GM21515 (cell line): Measurements from ENCODE around the gene BCR.
"Not testable (repeated sequence)": the region's sequence is repeated elsewhere in the genome, so short reads cannot be mapped to it uniquely, and the experiment has no call there.

ENCODE experiments used
- ATAC-seq: cut with Tn5 transposase; IDR thresholded peaks from one replicate; pipeline ENCODE4 v1.9.1; 2021; ENCODE audit not compliant: unreplicated experiment

The BCR gene

GRCh38 chr22:23285734-23286133 lies 105.4 kb downstream of the BCR start:
- no peak for ATAC-seq

GRCh38 chr22:23286296-23286695 lies 106.0 kb downstream of the BCR start:
- no peak for ATAC-seq

GRCh38 chr22:23287136-23288095 lies 107.1 kb downstream of the BCR start:
- ATAC-seq = no peak

DNA sequence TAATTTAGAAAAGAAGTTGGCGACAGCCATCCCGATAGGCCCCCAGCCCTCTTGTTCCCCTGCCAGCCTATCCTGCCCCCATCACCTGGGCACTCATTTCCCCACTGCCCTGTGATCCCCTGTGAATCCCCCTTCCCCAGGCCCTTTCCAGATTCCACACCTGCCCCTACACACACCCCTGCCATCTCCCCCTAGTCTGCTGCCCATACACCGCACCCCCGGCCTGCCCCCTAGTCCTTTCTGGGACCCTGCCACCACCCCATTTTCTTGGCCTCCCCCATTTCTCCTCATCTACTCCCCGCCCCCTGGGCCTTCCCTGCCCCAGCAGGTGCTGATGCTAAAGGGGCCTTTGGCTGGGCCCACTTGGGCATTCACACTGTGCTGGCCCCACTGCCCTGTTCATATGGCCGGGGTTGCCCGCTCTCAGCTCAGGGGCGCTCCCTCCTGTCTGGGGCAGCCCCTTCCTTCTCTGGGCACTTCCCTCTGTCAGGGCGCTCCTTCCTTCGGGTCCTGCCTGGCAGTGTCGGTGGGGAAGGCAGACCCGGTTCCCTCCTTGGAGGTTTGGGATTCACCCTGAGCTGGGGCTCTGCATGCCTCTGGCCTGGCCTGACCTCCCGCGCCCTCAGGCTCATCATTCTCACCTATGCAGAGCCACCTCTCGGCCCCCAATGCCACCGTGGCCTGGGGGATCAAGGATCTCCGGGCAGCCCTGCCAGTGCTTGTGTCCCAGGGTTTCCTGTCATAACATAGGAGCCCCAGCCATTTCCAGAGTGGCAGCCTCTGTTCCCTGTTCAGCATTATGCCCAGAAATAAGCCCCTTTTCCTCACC lies 108.2 kb downstream of the BCR start:
- no peak for ATAC-seq

DNA sequence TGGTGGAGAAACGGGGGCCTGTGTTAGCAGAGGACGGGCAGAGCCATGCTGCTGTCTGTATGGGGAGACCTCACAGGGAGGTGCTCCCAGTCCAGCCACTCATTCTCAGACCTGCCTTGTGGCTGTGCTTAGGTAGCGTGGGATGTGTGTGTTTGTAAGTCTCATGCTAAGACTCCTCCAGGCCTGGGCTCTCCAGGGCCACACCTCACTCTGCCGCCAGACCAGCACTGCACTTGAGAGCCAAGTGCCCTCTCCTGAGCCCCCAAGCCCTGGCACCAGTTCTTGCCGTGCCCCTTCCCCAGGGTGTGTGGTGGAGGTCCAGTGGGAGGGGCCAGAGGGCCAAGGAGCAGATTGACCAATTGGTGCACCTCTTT lies 108.8 kb downstream of the BCR start:
- ATAC-seq = no peak

DNA sequence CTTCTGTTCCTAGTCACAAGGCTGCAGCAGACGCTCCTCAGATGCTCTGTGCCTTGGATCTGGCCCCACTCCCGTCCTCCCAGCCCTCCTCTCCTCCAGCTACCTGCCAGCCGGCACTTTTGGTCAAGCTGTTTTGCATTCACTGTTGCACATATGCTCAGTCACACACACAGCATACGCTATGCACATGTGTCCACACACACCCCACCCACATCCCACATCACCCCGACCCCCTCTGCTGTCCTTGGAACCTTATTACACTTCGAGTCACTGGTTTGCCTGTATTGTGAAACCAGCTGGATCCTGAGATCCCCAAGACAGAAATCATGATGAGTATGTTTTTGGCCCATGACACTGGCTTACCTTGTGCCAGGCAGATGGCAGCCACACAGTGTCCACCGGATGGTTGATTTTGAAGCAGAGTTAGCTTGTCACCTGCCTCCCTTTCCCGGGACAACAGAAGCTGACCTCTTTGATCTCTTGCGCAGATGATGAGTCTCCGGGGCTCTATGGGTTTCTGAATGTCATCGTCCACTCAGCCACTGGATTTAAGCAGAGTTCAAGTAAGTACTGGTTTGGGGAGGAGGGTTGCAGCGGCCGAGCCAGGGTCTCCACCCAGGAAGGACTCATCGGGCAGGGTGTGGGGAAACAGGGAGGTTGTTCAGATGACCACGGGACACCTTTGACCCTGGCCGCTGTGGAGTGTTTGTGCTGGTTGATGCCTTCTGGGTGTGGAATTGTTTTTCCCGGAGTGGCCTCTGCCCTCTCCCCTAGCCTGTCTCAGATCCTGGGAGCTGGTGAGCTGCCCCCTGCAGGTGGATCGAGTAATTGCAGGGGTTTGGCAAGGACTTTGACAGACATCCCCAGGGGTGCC lies 109.8 kb downstream of the BCR start:
- ATAC-seq = no peak

DNA sequence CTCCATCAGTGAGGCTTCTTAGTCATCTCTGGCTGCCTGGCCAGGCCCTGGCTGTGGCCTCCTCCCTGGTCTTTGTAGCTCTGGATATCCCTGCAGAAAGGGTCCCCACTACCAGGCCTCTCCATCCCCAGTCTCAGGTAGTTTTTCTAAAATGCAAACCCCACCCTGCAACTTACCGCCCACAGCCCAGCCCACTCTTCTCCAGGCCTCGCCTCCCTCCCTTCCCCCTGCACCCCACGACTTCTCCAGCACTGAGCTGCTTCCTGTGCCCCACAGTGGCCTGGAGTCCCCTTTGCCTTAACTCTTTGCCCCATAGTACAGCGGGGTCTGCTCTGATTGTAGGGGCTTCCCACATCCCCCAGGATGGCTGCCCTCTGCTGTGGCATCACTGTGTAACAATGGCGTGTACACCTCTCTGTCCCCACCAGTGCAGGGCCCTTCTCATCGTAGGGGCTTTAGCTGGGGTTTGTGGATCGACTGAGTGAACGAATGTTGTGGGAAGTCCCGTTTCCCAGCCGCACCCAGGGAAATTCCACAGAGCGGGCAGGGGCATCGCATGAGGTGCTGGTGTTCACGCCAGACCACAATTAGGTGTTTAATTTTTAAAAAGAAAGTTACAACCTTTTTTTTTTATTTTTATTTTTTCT lies 111.6 kb downstream of the BCR start:
- ATAC-seq = no peak

- ATAC-seq = no peak
Measured at GRCh38 chr22:23292453-23293350, 112.4 kb downstream of the BCR start.

- no peak for ATAC-seq
Measured at GRCh38 chr22:23293720-23294119, 113.4 kb downstream of the BCR start.

DNA sequence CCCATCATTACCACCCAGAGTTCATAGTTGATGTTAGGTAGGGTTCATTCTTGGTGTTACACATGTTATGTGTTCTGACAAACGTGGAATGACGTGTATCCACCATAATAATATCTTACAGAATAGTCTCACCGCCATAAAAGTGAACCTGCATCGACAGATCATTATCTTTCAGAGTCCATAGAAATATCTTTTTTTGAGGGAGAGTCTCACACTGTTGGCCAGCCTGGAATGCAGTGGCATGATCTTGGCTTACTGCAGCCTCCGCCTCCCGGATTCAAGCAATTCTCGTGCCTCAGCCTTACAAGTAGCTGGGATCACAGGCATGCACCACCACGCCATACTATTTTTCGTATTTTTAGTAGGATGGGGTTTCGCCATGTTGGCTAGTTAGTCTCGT lies 113.9 kb downstream of the BCR start:
- no peak for ATAC-seq

DNA sequence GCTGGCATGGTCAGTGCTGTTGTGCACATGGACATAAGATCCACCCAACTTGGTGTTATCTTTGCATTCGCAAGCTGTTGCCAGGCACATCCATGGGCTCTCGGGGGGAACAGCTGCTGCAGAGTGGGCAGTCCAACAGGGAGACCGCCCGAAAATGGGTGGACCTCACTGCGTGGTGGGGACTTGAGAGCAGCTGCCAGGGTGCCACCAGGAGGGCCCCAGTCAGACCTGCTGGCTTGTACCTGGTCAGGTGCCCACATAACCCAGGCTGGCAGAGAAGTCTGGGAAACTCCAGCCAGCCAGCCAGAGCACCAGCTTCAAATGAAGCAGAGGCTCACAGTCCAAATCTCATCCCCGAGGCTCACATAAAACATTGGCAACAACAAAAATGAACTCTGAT lies 120.2 kb downstream of the BCR start:
- no peak for ATAC-seq

DNA sequence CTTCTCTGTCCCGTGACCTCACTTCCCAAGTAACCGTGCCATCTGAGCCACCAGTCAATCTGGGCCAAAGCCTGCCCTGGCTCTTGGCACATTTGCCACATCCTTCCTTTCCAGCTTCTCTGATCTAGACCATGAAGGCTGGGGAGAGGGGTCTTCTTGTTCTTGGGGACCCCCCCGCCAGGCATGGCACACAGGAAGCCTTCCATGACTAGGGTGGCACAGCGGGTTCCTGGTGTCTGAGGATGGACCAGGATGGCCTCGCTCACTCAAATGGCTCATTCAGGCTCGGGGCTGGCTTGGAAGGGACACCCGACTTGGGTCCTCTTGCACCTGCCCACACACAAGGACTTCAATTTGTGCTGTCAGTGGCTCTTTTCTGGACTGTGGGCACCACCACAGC lies 121.3 kb downstream of the BCR start:
- no peak for ATAC-seq

DNA sequence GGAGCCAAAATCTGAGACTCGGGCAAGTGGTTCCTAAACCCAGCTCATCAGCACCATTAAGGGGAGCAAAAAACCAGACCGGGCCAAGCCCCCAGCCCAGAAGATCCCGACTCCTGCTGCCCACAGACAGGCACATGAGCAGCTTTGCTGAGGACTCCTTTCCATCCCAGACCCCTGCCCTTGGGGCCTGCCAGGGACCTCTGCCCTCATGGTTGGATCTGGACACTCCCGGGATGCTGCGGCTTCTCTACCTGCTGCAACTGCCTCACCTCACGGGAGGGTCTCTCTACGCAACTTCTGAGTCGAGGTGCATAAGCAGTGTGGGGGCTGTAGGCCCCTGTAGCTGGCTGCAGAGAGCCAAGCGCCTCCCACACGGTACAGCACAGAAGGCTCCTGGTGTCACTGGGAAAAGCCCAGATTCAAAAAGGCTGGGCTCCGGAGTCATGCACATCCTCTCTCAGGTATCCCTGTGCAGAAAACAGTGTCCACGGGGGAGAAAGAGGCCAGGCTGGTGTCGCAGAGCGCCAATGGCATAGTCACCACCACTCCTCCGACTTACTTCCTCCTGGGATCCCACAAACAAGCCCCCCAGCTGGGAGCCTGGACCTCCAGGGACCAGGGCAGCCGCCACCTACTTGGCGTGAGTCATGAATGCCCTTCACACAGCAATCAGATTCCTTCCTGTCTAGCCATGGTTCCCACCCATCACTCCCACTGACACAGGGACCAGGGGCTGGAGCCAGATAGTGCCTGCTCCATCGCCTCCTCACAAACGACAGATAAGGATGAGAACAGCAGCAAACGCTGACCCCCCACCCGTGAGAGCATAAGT lies 122.1 kb downstream of the BCR start:
- no peak for ATAC-seq

DNA sequence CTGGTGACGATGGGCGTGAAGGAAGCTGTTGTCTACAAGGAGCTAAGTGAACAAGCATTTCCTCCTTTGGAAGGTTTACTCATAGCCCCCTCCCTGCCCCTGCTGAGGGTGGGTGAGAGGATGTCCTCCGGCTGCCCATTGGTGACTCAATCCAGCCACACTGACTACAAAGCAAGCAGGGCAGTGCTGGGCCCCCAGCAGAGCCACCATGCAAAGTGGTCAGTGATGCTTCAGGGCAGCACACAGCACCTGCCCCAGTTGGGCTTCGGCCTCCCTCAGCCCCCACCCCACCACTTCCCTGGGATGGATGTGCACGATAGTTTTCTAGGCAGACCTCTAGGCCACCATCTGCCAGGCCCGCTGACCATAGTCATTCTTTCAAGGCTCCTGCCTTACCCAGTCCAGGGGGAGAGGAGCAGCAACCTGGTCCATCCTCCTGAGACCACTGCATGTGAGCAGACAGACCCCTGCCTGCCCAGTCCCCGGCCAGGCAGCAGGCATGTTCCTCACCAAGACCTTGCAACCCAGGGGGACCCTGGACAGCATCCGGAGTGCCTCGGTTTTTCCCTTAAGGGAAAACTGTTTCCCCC lies 125.1 kb downstream of the BCR start:
- ATAC-seq = no peak

DNA sequence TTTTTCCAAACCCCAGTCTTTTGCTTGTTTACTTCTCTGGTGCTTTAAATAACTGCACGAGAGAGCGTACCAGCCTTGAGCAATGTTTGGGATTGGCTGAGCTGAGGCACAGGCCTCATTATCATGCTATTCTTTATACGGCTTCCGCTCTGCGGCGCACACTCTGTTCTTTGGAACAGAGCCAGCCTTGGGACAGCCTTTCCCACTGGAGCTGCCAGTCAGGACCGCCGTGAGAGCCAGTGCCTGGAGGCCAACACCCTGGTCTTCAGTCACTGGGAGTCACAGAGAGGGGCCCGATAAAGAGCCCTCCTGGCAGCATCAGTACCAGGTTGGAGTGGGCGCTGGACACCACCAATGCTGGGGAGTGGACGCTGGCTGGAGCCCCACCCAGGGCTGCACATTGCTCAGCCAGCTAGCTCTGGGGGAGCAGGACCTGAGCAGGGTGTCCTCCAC lies 125.6 kb downstream of the BCR start:
- ATAC-seq = no peak

- ATAC-seq = no peak
Measured at GRCh38 chr22:23306438-23306921, 126.2 kb downstream of the BCR start.

DNA sequence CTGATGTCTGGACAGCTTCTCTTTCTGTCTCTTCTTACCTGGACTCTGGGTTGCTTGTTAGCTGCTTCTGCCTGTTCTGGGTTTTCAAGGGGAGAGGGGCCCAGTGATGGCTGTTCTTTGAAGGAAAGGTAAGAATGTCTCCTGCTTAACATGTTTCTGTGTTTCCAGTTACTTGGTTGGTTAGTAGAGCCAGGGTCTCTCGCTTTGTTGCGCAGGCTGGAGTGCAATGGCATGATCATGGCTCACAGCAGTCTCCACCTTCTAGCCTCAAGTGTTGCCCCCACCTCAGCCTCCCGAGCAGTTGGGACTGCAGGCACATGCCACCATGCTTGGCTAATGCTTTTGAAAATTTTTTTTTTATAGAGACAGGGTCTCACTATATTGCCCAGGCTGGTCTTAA lies 126.6 kb downstream of the BCR start:
- no peak for ATAC-seq

DNA sequence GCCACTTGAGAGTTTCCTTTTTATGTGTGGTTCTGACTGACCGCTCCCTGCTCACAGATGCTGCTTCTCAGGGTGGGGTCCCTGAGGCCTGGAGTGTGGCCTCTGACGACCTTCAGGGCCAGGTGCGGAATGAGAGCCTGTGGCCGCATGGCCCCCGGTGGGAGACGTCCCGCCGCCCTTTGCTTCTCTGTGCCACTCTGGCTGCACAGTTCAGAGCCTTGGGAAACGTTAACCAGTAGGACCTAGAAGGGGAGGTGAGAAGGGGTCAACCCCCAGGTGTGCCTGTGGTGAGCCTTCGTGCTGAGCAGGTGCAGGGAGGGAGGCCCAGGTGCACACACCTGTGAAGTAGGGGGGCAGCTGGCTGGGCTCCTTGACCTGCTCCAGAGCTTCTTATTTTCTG lies 127.2 kb downstream of the BCR start:
- not testable (repeated sequence) for ATAC-seq
